Vagina (tissue), 2 donors: ENCODE data around the gene EXOC3. TPM values are rescaled to one million over a fixed set of nuclear protein-coding genes. Genes with fewer than 3 reads are reported as not detected.

Source experiments
- DNase-seq, 2 donors: peaks; one replicate each; pipeline ENCODE4 v3.0.0-alpha.2; 2017; ENCODE audit errors: extremely low spot score in 2 of 2
- H3K27ac ChIP-seq: fragments of 200-600 bp; sonication (generic); one replicate; pipeline ENCODE4 v1.5.1; 2019
- H3K27me3 ChIP-seq: fragments of 200-600 bp; sonication (generic); one replicate; pipeline ENCODE4 v1.5.1; 2019
- H3K36me3 ChIP-seq, 2 donors: fragments of 200-600 bp; sonication (generic); one replicate each; pipeline ENCODE4 v1.5.1; 2017 to 2019
- H3K4me1 ChIP-seq: fragments of 200-600 bp; sonication (generic); one replicate; pipeline ENCODE4 v1.5.1; 2019
- H3K4me3 ChIP-seq, 2 donors: fragments of 200-600 bp; sonication (generic); 1 replicate in 1 of 2; 2 replicates in 1 of 2; pipeline ENCODE4 v1.5.1; 2016 to 2019
- H3K9me3 ChIP-seq: fragments of 200-600 bp; sonication (generic); one replicate; pipeline ENCODE4 v1.5.1; 2019
- POLR2A ChIP-seq, 2 donors: fragments of 450-650 bp; IDR thresholded peaks; one replicate each; pipeline ENCODE4 v1.6.1; 2017; ENCODE audit warnings: antibody characterized with exemption in 2 of 2, mild to moderate bottlenecking in 2 of 2, moderate library complexity in 2 of 2
- POLR2AphosphoS5 ChIP-seq, 2 donors: sonication (generic); formaldehyde crosslinking; IDR thresholded peaks; one replicate each; pipeline ENCODE4 v1.9.0; 2017; ENCODE audit warnings: antibody characterized with exemption in 2 of 2, mild to moderate bottlenecking in 2 of 2, low read depth in 1 of 2; ENCODE audit not compliant: insufficient read depth in 1 of 2
- intact Hi-C: fragments of 100-400 bp; cut with DNase I; formaldehyde crosslinking; loops from one replicate; pipeline ENCODE4 v1.15.1; 2023
- total RNA-seq: library from RNA; depleted of rRNA; stranded (reverse); fragments of >200 nt; gene quantifications from one replicate; pipeline ENCODE4 v1.2.3, GENCODE V29; 2016
- TF ChIP-seq, protein P1 (sequence below), 3 experiments: fragments of 450-650 bp in 2 of 3; fragments of 200-600 bp in 1 of 3; sonication (generic) in 1 of 3; IDR thresholded peaks; one replicate each; pipeline ENCODE4 v1.5.1; 2017 to 2019; ENCODE audit warnings: antibody characterized with exemption in 3 of 3, mild to moderate bottlenecking in 2 of 3, moderate library complexity in 2 of 3

The EXOC3 gene
- total RNA-seq, 1 donor from 2014 or later, result 67.5 TPM

DNA sequence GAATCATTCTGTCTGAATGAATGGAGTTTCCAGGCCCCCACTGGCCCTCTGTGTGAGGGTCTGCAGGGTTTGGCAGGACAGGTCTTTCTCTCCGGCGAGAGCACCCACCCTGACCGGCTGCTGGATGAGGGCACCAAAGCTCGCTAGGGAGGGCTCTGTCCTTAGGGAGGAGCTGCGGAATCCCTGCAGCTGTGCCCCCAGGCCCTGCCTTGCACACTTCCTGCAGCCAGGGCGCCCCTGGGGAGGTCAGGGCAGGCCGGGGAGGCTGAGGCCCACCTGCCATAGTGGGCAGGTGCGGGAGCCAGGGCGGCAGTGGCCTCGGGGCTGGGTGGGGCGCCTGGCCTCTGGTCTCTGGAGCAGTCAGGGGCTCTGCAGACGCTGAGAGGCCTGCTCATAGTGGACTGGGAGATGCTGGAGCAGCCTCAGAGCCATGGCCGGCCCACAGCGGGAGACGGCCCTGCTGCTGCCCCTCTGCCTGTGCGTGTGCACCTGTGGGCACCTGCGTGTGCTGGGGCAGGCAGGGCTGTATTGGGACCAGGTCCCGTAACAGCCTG is 36.1 kb downstream of the EXOC3 start:
- H3K27ac ChIP-seq, result no peak overlapping the region
- DNase-seq, result no peak
- H3K36me3 ChIP-seq, result no peaks in the 10 kb centered on the region
- intact Hi-C loops, result no loop called here
- H3K27me3 ChIP-seq, result no peaks in the 10 kb centered on the region
- H3K9me3 ChIP-seq, result no peaks in the 10 kb centered on the region
- no peak overlapping the region for H3K4me3 ChIP-seq
- TF ChIP-seq POLR2AphosphoS5 (IDR thresholded peaks at IDR 0.05; ENCODE audit: insufficient read depth in 1 of 2, low read depth in 1 of 2) (no peak), POLR2A (IDR thresholded peaks at IDR 0.05) (no peak)
- TF ChIP-seq, protein P1, sequence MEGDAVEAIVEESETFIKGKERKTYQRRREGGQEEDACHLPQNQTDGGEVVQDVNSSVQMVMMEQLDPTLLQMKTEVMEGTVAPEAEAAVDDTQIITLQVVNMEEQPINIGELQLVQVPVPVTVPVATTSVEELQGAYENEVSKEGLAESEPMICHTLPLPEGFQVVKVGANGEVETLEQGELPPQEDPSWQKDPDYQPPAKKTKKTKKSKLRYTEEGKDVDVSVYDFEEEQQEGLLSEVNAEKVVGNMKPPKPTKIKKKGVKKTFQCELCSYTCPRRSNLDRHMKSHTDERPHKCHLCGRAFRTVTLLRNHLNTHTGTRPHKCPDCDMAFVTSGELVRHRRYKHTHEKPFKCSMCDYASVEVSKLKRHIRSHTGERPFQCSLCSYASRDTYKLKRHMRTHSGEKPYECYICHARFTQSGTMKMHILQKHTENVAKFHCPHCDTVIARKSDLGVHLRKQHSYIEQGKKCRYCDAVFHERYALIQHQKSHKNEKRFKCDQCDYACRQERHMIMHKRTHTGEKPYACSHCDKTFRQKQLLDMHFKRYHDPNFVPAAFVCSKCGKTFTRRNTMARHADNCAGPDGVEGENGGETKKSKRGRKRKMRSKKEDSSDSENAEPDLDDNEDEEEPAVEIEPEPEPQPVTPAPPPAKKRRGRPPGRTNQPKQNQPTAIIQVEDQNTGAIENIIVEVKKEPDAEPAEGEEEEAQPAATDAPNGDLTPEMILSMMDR (IDR thresholded peaks at IDR 0.05), result no peak
- H3K4me1 ChIP-seq, result peaks cover 21% of the 10 kb centered on the region

DNA sequence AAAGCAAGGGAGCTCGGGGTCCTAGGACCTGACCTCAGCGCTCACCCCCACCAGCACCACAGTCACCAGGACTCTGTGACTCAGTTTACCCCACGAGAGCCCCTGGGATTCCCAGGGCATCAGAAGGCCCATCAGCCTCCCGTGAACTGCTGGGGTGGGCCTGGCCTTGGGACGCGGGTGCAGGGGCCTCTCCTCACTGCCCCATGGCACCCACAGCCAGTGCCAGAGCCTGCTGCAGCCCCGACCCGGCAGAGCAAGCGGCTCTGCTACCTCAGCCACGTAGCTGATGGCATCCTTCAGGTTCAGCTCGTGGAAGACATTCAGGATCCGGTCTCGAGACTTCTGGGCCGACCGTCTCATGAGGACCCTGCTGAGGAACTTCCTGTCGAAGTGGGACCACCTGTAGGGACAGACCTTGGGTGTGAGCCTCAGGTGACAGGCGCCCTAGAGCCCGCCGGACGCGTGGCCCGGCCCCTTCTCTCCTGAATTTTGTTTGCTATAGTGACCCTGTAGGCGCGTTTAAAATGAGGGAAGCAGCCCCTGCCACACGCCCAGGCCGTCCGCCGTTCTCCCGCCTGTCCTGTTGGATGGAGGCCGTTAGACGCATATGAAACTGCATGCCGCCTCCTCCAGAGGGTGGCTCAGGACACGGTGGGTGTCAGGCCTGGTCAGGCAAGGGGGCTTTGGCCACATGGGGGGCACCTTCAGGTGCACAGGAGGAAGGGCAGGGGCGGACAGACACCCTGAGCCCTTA is 36.8 kb downstream of the EXOC3 start:
- no peak overlapping the region for H3K27ac ChIP-seq
- TF ChIP-seq POLR2A (IDR thresholded peaks at IDR 0.05) (no peak), POLR2AphosphoS5 (IDR thresholded peaks at IDR 0.05; ENCODE audit: insufficient read depth in 1 of 2, low read depth in 1 of 2) (no peak)
- TF ChIP-seq, protein P1 (IDR thresholded peaks at IDR 0.05), result no peak
- no peaks in the 10 kb centered on the region for H3K36me3 ChIP-seq
- H3K4me3 ChIP-seq, result no peak overlapping the region
- intact Hi-C loops, result no loop called here
- no peak for DNase-seq
- no peaks in the 10 kb centered on the region for H3K27me3 ChIP-seq
- H3K4me1 ChIP-seq, result peaks cover 18% of the 10 kb centered on the region
- no peaks in the 10 kb centered on the region for H3K9me3 ChIP-seq

DNA sequence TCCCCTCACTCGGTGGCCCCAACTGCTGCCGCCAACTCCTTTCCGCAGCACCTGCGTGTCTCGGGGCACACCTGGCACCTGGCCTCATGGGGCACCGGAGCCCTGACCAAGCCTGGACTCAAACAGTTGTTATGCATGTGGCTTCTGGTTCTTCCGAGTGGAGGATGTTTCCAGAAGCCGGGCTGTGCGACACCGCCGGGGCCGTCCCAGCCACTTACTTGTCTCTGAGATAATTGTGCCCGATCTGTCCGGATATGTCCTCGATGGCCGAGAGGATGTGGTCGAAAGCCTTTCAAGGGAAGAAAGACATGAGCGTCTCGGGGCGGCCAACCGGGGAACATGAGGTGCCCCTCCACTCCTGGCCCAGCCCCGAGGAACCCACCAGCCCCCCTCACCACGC is 38.4 kb downstream of the EXOC3 start:
- Histone ChIP-seq H3K4me1 (peaks cover 2% of the 10 kb centered on the region), H3K36me3 (no peaks in the 10 kb centered on the region), H3K4me3 (no peak overlapping the region), H3K27ac (no peak overlapping the region), H3K9me3 (no peaks in the 10 kb centered on the region), H3K27me3 (no peaks in the 10 kb centered on the region)
- DNase-seq, result no peak
- intact Hi-C loops, result no loop called here
- TF ChIP-seq POLR2A (IDR thresholded peaks at IDR 0.05), result no peak
- TF ChIP-seq, protein P1 (IDR thresholded peaks at IDR 0.05), result no peak
- no peak for TF ChIP-seq POLR2AphosphoS5 (IDR thresholded peaks at IDR 0.05; ENCODE audit: insufficient read depth in 1 of 2, low read depth in 1 of 2)

DNA sequence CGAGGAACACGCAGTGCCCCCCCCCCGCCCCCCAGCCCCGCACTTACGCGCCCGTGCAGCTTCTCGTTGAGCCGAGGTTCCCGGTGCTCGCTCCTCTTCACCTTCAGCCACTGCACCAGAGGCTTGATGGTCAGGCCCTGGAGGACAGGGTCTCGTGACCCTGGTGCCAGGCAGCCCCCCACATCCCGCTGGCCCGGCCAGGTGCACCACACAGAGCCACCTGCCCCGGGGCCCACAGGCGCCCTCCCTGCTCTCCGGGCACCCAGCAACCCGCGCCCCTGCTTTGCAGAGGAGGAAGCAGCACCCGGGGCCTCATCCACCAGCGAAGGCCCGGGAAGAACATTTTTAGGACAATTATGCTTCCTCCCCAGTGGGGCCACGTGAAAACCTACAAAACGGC is 39.0 kb downstream of the EXOC3 start:
- H3K27me3 ChIP-seq, result no peaks in the 10 kb centered on the region
- intact Hi-C loops, result no loop called here
- no peak for DNase-seq
- H3K27ac ChIP-seq, result no peak overlapping the region
- H3K4me1 ChIP-seq, result no peaks in the 10 kb centered on the region
- H3K4me3 ChIP-seq, result no peak overlapping the region
- no peaks in the 10 kb centered on the region for H3K9me3 ChIP-seq
- H3K36me3 ChIP-seq, result no peaks in the 10 kb centered on the region
- TF ChIP-seq POLR2A (IDR thresholded peaks at IDR 0.05) (no peak), POLR2AphosphoS5 (IDR thresholded peaks at IDR 0.05; ENCODE audit: insufficient read depth in 1 of 2, low read depth in 1 of 2) (no peak)
- TF ChIP-seq, protein P1 (IDR thresholded peaks at IDR 0.05), result no peak

DNA sequence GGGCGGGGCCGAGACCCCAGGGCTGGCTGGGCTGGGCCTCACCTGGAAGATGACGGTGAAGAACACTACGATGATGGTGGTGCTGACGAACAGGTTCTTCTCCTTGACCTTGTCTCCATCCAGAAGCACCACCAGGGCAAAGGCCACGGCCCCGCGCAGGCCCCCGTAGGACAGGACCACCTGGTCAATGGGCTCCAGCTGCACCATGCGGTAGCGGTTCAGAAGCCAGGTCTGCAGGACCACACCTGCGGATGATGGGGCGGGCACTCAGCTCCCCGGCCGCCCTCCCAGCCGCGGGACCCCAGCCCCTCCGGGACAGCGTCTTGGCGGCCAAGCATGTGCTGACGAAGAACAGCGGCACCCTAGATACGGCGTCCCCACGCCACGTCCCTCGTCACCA is 39.5 kb downstream of the EXOC3 start:
- TF ChIP-seq POLR2A (IDR thresholded peaks at IDR 0.05), result no peak
- no peak for TF ChIP-seq POLR2AphosphoS5 (IDR thresholded peaks at IDR 0.05; ENCODE audit: insufficient read depth in 1 of 2, low read depth in 1 of 2)
- TF ChIP-seq, protein P1 (IDR thresholded peaks at IDR 0.05), result no peak
- no peak overlapping the region for H3K27ac ChIP-seq
- H3K9me3 ChIP-seq, result no peaks in the 10 kb centered on the region
- no peak for DNase-seq
- H3K4me3 ChIP-seq, result no peak overlapping the region
- H3K27me3 ChIP-seq, result no peaks in the 10 kb centered on the region
- no peaks in the 10 kb centered on the region for H3K36me3 ChIP-seq
- H3K4me1 ChIP-seq, result no peaks in the 10 kb centered on the region
- intact Hi-C loops, result no loop called here
